C1 segment of cervical spinal cord (tissue), 14 donors: ENCODE results near the gene RNF224.
"Not testable (repeated sequence)": the region's sequence is repeated elsewhere in the genome, so short reads cannot be mapped to it uniquely, and the experiment has no call there.

Source experiments
- DNase-seq, 14 donors: peaks; one replicate each; lab custom pipeline; 2025; lab: John Stamatoyannopoulos, UW

RNF224 gene

GRCh38 chr9:137237759-137238726 is 10.7 kb downstream of the RNF224 start:
- peak in 9 of 14 donors; percentile 33 to 77 (median 56) for DNase-seq

- DNase-seq, result not testable (repeated sequence)
These were observed 12.4 kb downstream of the RNF224 start for GRCh38 chr9:137239541-137240200.

DNA sequence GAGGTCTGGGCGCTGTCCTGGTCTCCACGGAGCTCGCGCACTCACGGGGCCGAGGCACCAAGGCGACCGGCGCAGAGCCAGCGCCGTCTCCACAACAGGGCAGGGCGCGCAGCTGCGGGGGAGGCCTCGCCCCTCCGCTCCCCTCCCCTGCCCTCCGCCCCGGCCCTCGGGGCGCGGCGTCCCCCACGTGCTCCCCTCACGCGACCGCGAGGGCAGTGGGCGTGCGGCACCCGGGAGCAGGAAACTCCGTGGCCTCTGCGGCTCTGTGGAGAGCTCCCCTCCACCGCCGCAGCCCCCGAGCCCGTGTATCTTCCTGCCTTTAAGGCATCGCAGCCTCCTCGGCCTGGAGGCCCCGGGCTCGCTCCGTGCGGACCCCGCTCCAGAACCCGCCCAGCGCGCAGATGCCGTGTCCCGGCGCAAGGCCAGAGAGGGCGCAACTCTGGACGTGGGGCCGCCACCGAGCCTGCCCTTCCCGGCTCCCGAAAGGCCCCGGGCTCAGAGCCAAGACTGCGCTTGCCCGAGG is 13.1 kb downstream of the RNF224 start:
- DNase-seq, result peak in 12 of 14 donors; percentile 56 to 88 (median 83)

DNA sequence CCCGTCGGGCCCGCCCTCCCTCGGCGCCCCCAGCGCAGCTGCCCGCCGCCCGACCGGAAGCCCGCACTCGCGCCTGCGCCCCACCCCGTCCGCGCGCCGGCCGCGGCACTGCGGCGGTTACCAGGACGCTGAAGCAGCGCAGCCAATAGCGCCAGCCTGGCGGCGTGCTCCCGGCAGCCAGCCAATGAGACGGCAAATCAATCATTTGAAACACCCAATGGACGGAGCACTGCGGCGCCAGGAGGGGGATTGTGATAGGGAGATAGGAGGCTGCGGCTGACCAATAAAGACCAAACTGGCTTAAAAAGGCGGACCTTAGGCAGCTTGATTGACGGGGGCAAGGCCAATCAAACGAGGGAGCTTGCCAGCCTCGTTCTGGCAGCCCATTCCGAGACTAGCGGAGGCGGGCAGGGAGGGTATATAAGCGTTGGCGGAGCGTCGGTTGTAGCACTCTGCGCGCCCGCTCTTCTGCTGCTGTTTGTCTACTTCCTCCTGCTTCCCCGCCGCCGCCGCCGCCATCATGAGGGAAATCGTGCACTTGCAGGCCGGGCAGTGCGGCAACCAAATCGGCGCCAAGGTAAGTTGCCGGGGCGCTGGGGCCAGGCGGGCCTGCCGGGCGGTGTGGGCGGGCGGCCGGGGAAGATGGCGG is 13.7 kb downstream of the RNF224 start, which contains the start of gene TUBB4B:
Gene TUBB4B (plus strand): TSS at position 447 of the 649 bp plus-strand sequence. CDS start 74 bp downstream, at position 521.
- DNase-seq, result peak; percentile 87 to 100 (median 98)

DNA sequence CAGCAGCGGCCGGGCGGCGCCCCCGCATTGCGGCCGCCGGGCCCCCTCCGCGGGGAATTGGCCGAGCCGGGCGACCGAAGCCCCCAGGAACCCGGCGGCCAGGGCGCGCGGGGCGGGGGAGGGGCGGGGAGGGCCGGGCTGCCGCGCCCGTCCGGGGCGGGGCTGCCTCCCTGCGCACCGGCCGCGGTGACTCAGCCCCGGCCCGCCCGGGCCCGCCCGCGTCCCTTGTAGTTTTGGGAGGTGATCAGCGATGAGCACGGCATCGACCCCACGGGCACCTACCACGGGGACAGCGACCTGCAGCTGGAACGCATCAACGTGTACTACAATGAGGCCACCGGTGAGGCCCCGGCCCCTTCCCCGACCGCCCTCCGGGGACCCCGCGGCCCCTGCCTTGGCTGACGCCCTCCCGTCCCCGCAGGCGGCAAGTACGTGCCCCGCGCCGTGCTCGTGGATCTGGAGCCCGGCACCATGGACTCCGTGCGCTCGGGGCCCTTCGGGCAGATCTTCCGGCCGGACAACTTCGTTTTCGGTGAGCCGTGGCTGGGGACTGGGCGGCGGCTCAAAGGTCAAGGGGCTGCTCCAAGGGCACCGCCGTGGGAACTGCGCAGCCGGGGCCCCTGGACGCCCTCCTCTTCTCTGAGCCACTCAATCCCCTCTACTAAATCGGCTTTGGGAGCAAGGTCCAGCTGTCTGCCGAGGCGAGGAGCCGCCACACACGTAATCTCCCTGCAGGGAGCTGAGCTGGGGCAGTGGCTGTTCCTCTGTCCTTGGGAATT is 14.4 kb downstream of the RNF224 start:
- peak in 3 of 14 donors; percentile 20 to 65 (median 34) for DNase-seq

DNA sequence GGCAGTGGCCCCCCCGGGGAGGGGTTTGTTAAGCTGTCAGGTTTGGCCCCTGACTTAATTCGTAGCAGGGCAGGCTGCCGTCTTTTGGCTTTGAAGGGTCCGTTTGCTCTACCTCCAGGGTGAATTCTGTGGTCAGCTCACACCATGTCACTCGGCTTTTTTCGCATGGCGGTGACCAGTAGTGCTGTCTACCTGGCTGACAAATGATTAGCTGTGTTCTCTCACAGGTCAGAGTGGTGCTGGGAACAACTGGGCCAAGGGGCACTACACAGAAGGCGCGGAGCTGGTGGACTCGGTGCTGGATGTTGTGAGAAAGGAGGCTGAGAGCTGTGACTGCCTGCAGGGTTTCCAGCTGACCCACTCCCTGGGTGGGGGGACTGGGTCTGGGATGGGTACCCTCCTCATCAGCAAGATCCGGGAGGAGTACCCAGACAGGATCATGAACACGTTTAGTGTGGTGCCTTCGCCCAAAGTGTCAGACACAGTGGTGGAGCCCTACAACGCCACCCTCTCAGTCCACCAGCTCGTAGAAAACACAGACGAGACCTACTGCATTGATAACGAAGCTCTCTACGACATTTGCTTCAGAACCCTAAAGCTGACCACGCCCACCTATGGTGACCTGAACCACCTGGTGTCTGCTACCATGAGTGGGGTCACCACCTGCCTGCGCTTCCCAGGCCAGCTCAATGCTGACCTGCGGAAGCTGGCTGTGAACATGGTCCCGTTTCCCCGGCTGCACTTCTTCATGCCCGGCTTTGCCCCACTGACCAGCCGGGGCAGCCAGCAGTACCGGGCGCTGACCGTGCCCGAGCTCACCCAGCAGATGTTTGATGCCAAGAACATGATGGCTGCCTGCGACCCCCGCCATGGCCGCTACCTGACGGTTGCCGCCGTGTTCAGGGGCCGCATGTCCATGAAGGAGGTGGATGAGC is 15.2 kb downstream of the RNF224 start:
- no peak for DNase-seq

DNA sequence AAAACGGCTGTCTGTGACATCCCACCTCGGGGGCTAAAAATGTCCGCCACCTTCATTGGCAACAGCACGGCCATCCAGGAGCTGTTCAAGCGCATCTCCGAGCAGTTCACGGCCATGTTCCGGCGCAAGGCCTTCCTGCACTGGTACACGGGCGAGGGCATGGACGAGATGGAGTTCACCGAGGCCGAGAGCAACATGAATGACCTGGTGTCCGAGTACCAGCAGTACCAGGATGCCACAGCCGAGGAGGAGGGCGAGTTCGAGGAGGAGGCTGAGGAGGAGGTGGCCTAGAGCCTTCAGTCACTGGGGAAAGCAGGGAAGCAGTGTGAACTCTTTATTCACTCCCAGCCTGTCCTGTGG is 15.9 kb downstream of the RNF224 start:
- not testable (repeated sequence) for DNase-seq

DNA sequence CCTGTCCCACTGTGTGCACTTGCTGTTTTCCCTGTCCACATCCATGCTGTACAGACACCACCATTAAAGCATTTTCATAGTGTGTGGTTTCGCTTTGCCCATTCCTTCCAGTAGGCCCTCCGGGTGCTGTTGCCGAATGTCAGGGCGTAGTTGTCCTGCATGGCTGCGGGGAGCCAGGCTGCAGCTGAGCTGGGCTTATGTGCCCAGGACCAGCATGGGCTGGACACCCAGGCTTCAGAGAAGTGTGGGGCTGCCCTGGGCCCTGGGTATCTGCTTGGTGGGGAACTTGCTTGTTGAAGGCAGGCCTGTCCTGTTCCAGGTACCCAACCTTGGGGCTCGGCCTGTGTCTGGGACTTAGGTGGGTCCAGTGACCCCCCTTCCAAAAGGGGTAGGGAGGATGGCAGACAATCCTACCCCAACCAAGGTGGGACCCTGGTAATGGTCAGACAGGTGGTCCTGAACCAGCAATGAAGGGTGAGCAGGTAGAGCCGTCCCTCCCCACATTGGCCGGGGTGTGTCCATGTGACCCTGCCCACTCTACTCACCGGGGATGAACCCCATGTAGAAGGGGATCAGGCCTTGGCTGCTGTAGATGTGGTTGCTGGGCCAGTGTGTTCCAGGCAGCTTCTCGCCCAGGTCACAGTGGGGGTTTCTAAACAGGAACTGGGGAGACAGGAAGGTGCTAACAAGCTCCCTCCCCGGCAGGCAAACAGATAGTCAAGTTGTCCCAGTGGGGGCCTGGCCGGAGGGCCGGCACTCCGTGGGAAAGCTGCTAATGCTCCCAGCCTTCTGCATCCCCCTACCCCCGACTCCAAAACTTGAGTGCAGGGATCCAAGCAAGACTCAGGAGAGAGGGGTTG is 16.6 kb downstream of the RNF224 start:
- DNase-seq, result no peak

- DNase-seq, result no peak
These were observed 17.5 kb downstream of the RNF224 start for GRCh38 chr9:137244486-137245449.

- no peak for DNase-seq
These were observed 18.4 kb downstream of the RNF224 start for GRCh38 chr9:137245450-137246421.

- no peak for DNase-seq
These were observed 20.0 kb downstream of the RNF224 start for GRCh38 chr9:137247135-137247915.

GRCh38 chr9:137247916-137248175 is 20.5 kb downstream of the RNF224 start:
- no peak for DNase-seq

- DNase-seq, result no peak
These were observed 23.3 kb downstream of the RNF224 start for GRCh38 chr9:137250329-137251193.

GRCh38 chr9:137251194-137251461 is 23.8 kb downstream of the RNF224 start, which contains the start of gene STPG3:
Gene STPG3, plus strand, starts transcription at chr9:137251286. Its CDS starts 1 bp downstream, at chr9:137251287.
- DNase-seq, result no peak
